GM18526 (cell line): Measurements from ENCODE around the gene DPP7.

Experiments
- POLR2A ChIP-seq: IDR thresholded peaks from 3 replicates; pipeline ENCODE4 v1.6.1; 2011; ENCODE audit not compliant: insufficient read length; ENCODE audit errors: extremely low read depth

DPP7 gene

GRCh38 chr9:137064027-137064879 is 50.3 kb downstream of the DPP7 start:
- no peak for TF ChIP-seq POLR2A

- no peak for TF ChIP-seq POLR2A
Measured at GRCh38 chr9:137063311-137064026, 51.1 kb downstream of the DPP7 start.

GRCh38 chr9:137062384-137062783 is 52.1 kb downstream of the DPP7 start:
- no peak for TF ChIP-seq POLR2A
